Right lobe of liver (tissue), 6 donors: ENCODE results near the gene APIP. TPM values are rescaled to one million over a fixed set of nuclear protein-coding genes. Genes with fewer than 3 reads are reported as not detected.

Source experiments
- ATAC-seq, 4 donors: fragments of 200-7000 bp; cut with Tn5 transposase; one replicate each; pipeline ENCODE4 v1.9.1; 2020; ENCODE audit warnings: mild to moderate bottlenecking in 4 of 4, moderate library complexity in 4 of 4
- DNase-seq, 3 donors: peaks; one replicate each; pipeline ENCODE4 v3.0.0-alpha.2; 2020
- H3K27ac ChIP-seq, 3 donors: fragments of 200-600 bp; one replicate each; pipeline ENCODE4 v1.8.0; 2022
- H3K27me3 ChIP-seq, 2 donors: fragments of 200-600 bp; one replicate each; pipeline ENCODE4 v1.8.0; 2022
- H3K36me3 ChIP-seq, 4 donors: fragments of 200-600 bp; sonication (generic) in 1 of 4; one replicate each; pipeline versions ENCODE4 v1.5.1 to v1.8.0; 2017 to 2022; ENCODE audit warnings: control low read depth in 1 of 4
- H3K4me1 ChIP-seq, 4 donors: fragments of 200-600 bp; sonication (generic) in 1 of 4; one replicate each; pipeline versions ENCODE4 v1.5.1 to v1.8.0; 2017 to 2022; ENCODE audit warnings: control low read depth in 1 of 4
- H3K4me3 ChIP-seq, 3 donors: fragments of 200-600 bp; one replicate each; pipeline ENCODE4 v1.8.0; 2022
- H3K9me3 ChIP-seq, 4 donors: fragments of 200-600 bp; sonication (generic) in 1 of 4; one replicate each; pipeline versions ENCODE4 v1.5.1 to v1.8.0; 2017 to 2022; ENCODE audit warnings: control low read depth in 1 of 4
- CTCF ChIP-seq, 4 donors: fragments of 200-600 bp in 3 of 4; fragments of 450-650 bp in 1 of 4; IDR thresholded peaks; one replicate each; pipeline versions ENCODE4 v1.5.1 to v1.8.0; 2016 to 2022; ENCODE audit warnings: antibody characterized with exemption in 4 of 4, mild to moderate bottlenecking in 2 of 4
- POLR2A ChIP-seq: fragments of 450-650 bp; IDR thresholded peaks from one replicate; pipeline ENCODE4 v1.6.1; 2017; ENCODE audit warnings: antibody characterized with exemption, mild to moderate bottlenecking
- WGBS: methylation state at CpG from one replicate; pipeline ENCODE4 v1.1.6; 2018; ENCODE audit warnings: low coverage, low lambda C conversion rate; ENCODE audit not compliant: insufficient coverage; ENCODE audit errors: missing lambda C conversion rate; 5-methylcytosine and 5-hydroxymethylcytosine counted together
- intact Hi-C, 2 donors: fragments of 100-400 bp; cut with DNase I; formaldehyde crosslinking; loops; one replicate each; pipeline versions ENCODE4 v1.11.2 to v1.14.1; 2022
- total RNA-seq, 6 experiments: library from RNA; depleted of rRNA in 2 of 6; stranded (reverse); fragments of >200 nt in 2 of 6; fragmentation: NEBNext Ultra II Directional in 3 of 6; extraction: Animal tissue kit (Norgen Biotek cat#: 25700) in 3 of 6; gene quantifications; one replicate each; pipeline versions ENCODE4 v1.1.0 to v1.2.4, GENCODE V29; 2016 to 2023
- donor health status: DM: no; HTN: yes; CAD: no.
- donor health status: DM: no; HTN: no; CAD: no.
- donor health status: DM: no; HTN: no; CAD: no.
- donor health status: DM: no; HTN: yes; CAD: no.
- donor health status: DM: no; HTN: yes; CAD: no.

APIP gene
- total RNA-seq, 6 experiments from 2014 or later = 9.4 to 19.7 (median 14.5) TPM

DNA sequence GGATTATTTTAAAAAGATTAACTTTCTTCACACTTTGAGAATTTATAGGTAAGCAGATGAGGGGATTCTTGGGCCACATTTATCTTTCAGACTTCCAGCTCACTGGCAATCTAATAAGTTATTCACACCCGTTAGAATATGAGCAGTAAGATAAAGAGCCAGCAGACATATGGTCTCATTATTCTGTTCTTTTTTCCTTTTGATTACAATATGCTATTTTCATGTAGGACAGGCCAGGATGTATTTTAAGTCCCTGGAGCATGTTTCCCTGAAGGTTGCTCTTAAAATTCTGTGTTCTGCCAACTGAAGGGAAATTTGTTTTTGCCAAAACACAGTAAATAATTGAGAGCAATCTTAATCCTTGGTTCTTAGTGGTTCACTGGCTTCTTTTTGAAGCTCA lies 22.4 kb upstream of the APIP start:
- Histone ChIP-seq H3K9me3 (no peaks in the 10 kb centered on the region), H3K27ac (no peak overlapping the region), H3K36me3 (no peaks in the 10 kb centered on the region), H3K4me1 (no peaks in the 10 kb centered on the region), H3K4me3 (no peak overlapping the region), H3K27me3 (no peaks in the 10 kb centered on the region)
- TF ChIP-seq CTCF (IDR thresholded peaks at IDR 0.05) (no peak), POLR2A (no peak)
- intact Hi-C loops = loop anchor here in 1 of 2 donors (10.0 kb wide), 1 partner anchor 456 kb away; no protein-coding TSS in a partner anchor
- WGBS = 75% methylated on average over 1 of the region's 1 CpG
- DNase-seq (no peak), ATAC-seq (no peak)

- ATAC-seq (no peak), DNase-seq (no peak)
- Histone ChIP-seq H3K4me3 (no peak overlapping the region), H3K36me3 (peaks cover 0 to 9% (median 0%) of the 10 kb centered on the region in 4 donors), H3K27me3 (no peaks in the 10 kb centered on the region), H3K27ac (no peak overlapping the region), H3K9me3 (no peaks in the 10 kb centered on the region), H3K4me1 (no peaks in the 10 kb centered on the region)
- TF ChIP-seq POLR2A (no peak), CTCF (IDR thresholded peaks at IDR 0.05) (no peak)
- intact Hi-C loops = loop anchor here in 1 of 2 donors (10.0 kb wide), 1 partner anchor 458 kb away; no protein-coding TSS in a partner anchor
- WGBS = 82% methylated on average over 6 of the region's 6 CpGs
Observed at GRCh38 chr11:34936945-34937629, 20.9 kb upstream of the APIP start.

GRCh38 chr11:34929794-34930763 lies 13.9 kb upstream of the APIP start:
- H3K27ac ChIP-seq = no peak overlapping the region
- H3K4me1 ChIP-seq = peaks cover 0 to 40% (median 2%) of the 10 kb centered on the region in 4 donors
- ATAC-seq (peak; percentile 72 to 94 (median 83)), DNase-seq (peak in 2 of 3 donors; percentile 40 to 58)
- peaks cover 0 to 9% (median 0%) of the 10 kb centered on the region in 4 donors for H3K36me3 ChIP-seq
- H3K27me3 ChIP-seq = no peaks in the 10 kb centered on the region
- intact Hi-C loops = loop anchor here in 1 of 2 donors (10.0 kb wide), 2 partner anchors 315 to 465 kb away; no protein-coding TSS in a partner anchor
- TF ChIP-seq POLR2A (no peak), CTCF (IDR thresholded peaks at IDR 0.05) (no peak)
- H3K4me3 ChIP-seq = no peak overlapping the region
- WGBS = 67% methylated on average over 11 of the region's 11 CpGs
- H3K9me3 ChIP-seq = no peaks in the 10 kb centered on the region

- no peak overlapping the region for H3K4me3 ChIP-seq
- no peak overlapping the region for H3K27ac ChIP-seq
- ATAC-seq (no peak), DNase-seq (no peak)
- H3K4me1 ChIP-seq = peaks cover 0 to 50% (median 6%) of the 10 kb centered on the region in 4 donors
- no peaks in the 10 kb centered on the region for H3K27me3 ChIP-seq
- 73% methylated on average over 7 of the region's 7 CpGs for WGBS
- intact Hi-C loops = loop anchor here in 1 of 2 donors (10.0 kb wide), 1 partner anchor 316 kb away; no protein-coding TSS in a partner anchor
- H3K36me3 ChIP-seq = peaks cover 0 to 9% (median 0%) of the 10 kb centered on the region in 4 donors
- H3K9me3 ChIP-seq = no peaks in the 10 kb centered on the region
- TF ChIP-seq POLR2A (no peak), CTCF (IDR thresholded peaks at IDR 0.05) (no peak)
Observed at GRCh38 chr11:34928960-34929680, 12.9 kb upstream of the APIP start.
